Smooth muscle cell (in vitro differentiated cells): ENCODE measurements around the gene STRN3. TPM values are rescaled to one million over a fixed set of nuclear protein-coding genes. Genes with fewer than 3 reads are reported as not detected.

Experiments used
- DNase-seq: peaks from one replicate; lab custom pipeline; 2025; ENCODE audit not compliant: unreplicated experiment; lab: John Stamatoyannopoulos, UW
- H2AFZ ChIP-seq: fragments of 200-600 bp; sonication (generic); 2 replicates; pipeline ENCODE4 v1.6.0; 2016; ENCODE audit warnings: antibody characterized with exemption, low read depth, mild to moderate bottlenecking
- H3F3A ChIP-seq: fragments of 200-600 bp; sonication (generic); 2 replicates; pipeline ENCODE4 v1.6.0; 2017; ENCODE audit warnings: antibody characterized with exemption, low read depth
- H3K27ac ChIP-seq: fragments of 200-600 bp; sonication (generic); 2 replicates; pipeline ENCODE4 v1.5.1; 2016; ENCODE audit warnings: low read depth, mild to moderate bottlenecking
- H3K27me3 ChIP-seq: fragments of 200-600 bp; sonication (generic); 2 replicates; pipeline ENCODE4 v1.6.1; 2016; ENCODE audit warnings: low read depth, mild to moderate bottlenecking
- H3K36me3 ChIP-seq: fragments of 200-600 bp; sonication (generic); 2 replicates; pipeline ENCODE4 v1.5.1; 2016; ENCODE audit warnings: low read depth
- H3K4me1 ChIP-seq: fragments of 200-600 bp; sonication (generic); 2 replicates; pipeline ENCODE4 v1.5.1; 2016; ENCODE audit warnings: low read depth
- H3K4me2 ChIP-seq: fragments of 200-600 bp; sonication (generic); 2 replicates; pipeline ENCODE4 v1.6.0; 2016; ENCODE audit warnings: mild to moderate bottlenecking
- H3K4me3 ChIP-seq: fragments of 200-600 bp; sonication (generic); 2 replicates; pipeline ENCODE4 v1.5.1; 2016; ENCODE audit warnings: mild to moderate bottlenecking
- H3K79me2 ChIP-seq: fragments of 200-600 bp; sonication (generic); 2 replicates; pipeline ENCODE4 v1.6.0; 2016; ENCODE audit warnings: low read depth, mild to moderate bottlenecking
- H3K9ac ChIP-seq: fragments of 200-600 bp; sonication (generic); 2 replicates; pipeline ENCODE4 v1.6.0; 2016; ENCODE audit warnings: low read depth
- H3K9me3 ChIP-seq: fragments of 200-600 bp; sonication (generic); replicated peaks from 2 replicates; pipeline ENCODE4 v1.5.1; 2016; ENCODE audit warnings: low read depth
- H4K20me1 ChIP-seq: fragments of 200-600 bp; sonication (generic); 2 replicates; pipeline ENCODE4 v1.6.0; 2016; ENCODE audit warnings: low read depth
- WGBS: methylation state at CpG from one replicate; pipeline ENCODE4 v1.1.7; 2016; ENCODE audit warnings: low lambda C conversion rate; 5-methylcytosine and 5-hydroxymethylcytosine counted together
- polyA plus RNA-seq: library from polyadenylated mRNA; unstranded; fragments of >200 nt; fragmentation: Nextera tagmentation; extraction: Ambion mirVana; gene quantifications from 2 replicates; pipeline ENCODE4 v1.2.1, GENCODE V29; 2016
- total RNA-seq: library from RNA; depleted of rRNA; stranded (reverse); fragments of >200 nt; gene quantifications from 2 replicates; pipeline ENCODE4 v1.2.3, GENCODE V29; 2014
- TF ChIP-seq, protein P1 (sequence below): fragments of 200-600 bp; sonication (generic); IDR thresholded peaks from 2 replicates; pipeline ENCODE4 v1.5.1; 2017; ENCODE audit warnings: borderline replicate concordance, mild to moderate bottlenecking, antibody characterized with exemption; ENCODE audit not compliant: insufficient read depth, poor library complexity, severe bottlenecking

Gene STRN3
- total and polyA plus RNA-seq, 2 experiments from 2014 or later: 6.8 to 43.6 TPM

DNA sequence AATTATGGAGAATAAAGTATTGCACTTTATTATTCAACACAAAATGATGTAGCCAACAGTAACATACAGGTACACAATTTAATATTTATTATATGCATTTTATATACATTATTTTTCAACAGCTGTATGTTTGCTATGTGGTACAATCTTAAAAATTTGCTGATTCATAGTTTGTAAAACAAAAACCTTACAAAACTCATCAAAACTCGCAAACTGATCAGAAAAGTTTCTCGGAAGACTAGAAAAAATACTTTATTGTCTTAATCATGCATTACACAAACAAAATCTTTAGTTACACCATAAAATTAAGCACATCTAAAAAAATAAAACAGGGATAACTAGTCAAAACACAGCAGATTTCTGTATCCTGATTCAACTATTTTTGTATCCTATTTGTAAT is 132.4 kb downstream of the STRN3 start:
- Histone ChIP-seq H3K9me3 (no peaks in the 10 kb centered on the region), H4K20me1 (peaks cover 31% of the 10 kb centered on the region), H2AFZ (no peak overlapping the region), H3F3A (peaks cover 3% of the 10 kb centered on the region), H3K9ac (no peak overlapping the region), H3K4me2 (no peak overlapping the region), H3K27ac (no peak overlapping the region), H3K4me1 (peaks cover 4% of the 10 kb centered on the region), H3K4me3 (no peak overlapping the region), H3K36me3 (no peaks in the 10 kb centered on the region), H3K27me3 (no peaks in the 10 kb centered on the region), H3K79me2 (no peaks in the 10 kb centered on the region)
- TF ChIP-seq, protein P1, sequence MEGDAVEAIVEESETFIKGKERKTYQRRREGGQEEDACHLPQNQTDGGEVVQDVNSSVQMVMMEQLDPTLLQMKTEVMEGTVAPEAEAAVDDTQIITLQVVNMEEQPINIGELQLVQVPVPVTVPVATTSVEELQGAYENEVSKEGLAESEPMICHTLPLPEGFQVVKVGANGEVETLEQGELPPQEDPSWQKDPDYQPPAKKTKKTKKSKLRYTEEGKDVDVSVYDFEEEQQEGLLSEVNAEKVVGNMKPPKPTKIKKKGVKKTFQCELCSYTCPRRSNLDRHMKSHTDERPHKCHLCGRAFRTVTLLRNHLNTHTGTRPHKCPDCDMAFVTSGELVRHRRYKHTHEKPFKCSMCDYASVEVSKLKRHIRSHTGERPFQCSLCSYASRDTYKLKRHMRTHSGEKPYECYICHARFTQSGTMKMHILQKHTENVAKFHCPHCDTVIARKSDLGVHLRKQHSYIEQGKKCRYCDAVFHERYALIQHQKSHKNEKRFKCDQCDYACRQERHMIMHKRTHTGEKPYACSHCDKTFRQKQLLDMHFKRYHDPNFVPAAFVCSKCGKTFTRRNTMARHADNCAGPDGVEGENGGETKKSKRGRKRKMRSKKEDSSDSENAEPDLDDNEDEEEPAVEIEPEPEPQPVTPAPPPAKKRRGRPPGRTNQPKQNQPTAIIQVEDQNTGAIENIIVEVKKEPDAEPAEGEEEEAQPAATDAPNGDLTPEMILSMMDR: no peak
- 95% methylated on average over 2 of the region's 2 CpGs for WGBS
- DNase-seq: no peak

DNA sequence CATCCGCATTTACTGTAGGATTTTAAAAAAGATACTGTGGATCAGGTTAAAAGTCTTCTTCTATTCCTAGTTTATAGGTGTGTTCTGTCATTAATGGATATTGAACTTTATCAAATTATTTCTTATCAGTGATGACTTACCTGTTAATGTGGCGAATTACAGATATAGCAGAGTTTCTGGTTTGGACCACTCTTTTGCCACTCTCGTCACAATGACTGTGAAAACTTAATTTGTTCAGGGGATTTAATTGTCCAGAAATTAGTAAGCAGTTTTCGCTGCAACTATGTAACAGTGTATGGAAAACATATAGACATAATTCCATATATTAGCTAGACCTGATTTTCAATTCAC is 137.0 kb downstream of the STRN3 start:
- TF ChIP-seq, protein P1: no peak
- Histone ChIP-seq H3K79me2 (no peaks in the 10 kb centered on the region), H3K4me3 (no peak overlapping the region), H4K20me1 (no peaks in the 10 kb centered on the region), H2AFZ (no peak overlapping the region), H3F3A (no peaks in the 10 kb centered on the region), H3K36me3 (no peaks in the 10 kb centered on the region), H3K9ac (no peak overlapping the region), H3K9me3 (no peaks in the 10 kb centered on the region), H3K4me1 (peaks cover 4% of the 10 kb centered on the region), H3K27me3 (no peaks in the 10 kb centered on the region), H3K27ac (no peak overlapping the region), H3K4me2 (no peak overlapping the region)
- 86% methylated on average over 4 of the region's 4 CpGs for WGBS
- no peak for DNase-seq

DNA sequence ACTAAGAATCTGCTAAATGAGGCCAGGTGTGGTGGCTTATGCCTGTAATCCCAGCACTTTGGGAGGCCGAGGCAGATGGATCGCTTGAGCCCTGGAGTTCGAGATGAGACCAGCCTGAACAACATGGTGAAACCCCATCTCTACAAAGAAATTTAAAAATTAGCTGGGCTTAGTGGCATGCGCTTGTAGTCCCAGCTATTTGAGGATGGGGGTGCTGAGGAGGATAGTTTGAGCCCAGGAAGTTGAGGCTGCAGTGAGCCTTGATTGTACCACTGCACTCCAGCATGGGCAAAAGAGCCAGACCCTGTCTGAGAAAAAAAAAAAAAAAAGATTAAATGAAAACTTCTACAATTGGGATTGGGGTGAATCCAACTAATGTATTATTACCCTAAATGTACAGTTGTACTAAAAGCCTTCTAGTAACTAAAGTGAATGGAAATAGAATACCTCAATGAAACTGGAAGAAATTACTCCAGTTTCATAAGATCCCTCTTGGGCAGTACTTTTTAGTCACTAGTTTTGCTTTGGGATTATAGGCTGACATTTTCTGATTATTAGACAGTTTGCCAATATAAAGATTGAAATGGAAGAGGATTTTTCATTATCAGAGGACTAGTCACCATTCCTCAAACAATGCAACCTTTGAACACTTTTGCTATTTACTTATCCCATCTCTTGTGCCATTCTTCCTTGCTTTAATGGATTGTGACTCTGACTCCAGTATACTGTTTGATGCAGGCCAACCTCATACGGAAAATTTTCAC is 137.5 kb downstream of the STRN3 start:
- Histone ChIP-seq H3K4me3 (no peak overlapping the region), H3K9me3 (no peaks in the 10 kb centered on the region), H3K4me2 (no peak overlapping the region), H3K27ac (no peak overlapping the region), H4K20me1 (no peaks in the 10 kb centered on the region), H2AFZ (no peak overlapping the region), H3K27me3 (no peaks in the 10 kb centered on the region), H3F3A (no peaks in the 10 kb centered on the region), H3K79me2 (no peaks in the 10 kb centered on the region), H3K4me1 (peaks cover 4% of the 10 kb centered on the region), H3K9ac (no peak overlapping the region), H3K36me3 (no peaks in the 10 kb centered on the region)
- 95% methylated on average over 5 of the region's 5 CpGs for WGBS
- TF ChIP-seq, protein P1: no peak
- DNase-seq: no peak
